Bone marrow (tissue), 2 donors: Measurements from ENCODE around the gene LMO3.

ENCODE experiments used
- DNase-seq, 2 donors: peaks; one replicate each; lab custom pipeline; 2025; lab: John Stamatoyannopoulos, UW

Gene LMO3

DNA sequence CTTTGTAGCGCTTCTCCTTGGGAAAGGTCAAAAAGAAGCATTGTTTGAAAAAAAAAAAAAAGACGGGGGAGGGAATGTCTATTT, at the start of gene LMO3:
TSS of gene LMO3 (minus strand) at position 46 of the 84 bp plus-strand sequence. CDS start 5,302 bp downstream, outside the sequence.
- no peak for DNase-seq

GRCh38 chr12:16636435-16637055, 30.6 kb upstream of the LMO3 start:
- DNase-seq = no peak

DNA sequence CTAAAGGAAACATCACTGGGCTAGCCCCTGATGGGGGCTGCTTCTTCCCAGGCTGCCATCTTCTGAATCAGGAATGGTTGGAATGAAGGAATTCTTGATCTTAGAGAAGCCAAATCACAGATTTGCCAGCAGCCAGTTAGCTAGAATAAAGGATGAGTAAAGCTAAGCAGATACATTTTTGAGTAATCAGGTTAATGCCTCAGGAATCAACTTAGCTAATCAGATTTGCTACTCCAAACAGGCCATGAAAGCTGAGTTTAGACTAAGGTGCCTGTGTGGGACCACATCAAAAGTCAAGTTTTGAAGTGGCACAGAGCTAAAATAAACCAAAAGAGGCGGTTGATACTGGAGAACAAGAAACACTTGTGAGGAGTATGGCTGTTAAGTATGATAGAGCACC, 28.8 kb upstream of the LMO3 start:
- DNase-seq = no peak

GRCh38 chr12:16626991-16627390, 21.0 kb upstream of the LMO3 start:
- DNase-seq = no peak

- DNase-seq = no peak
Measured at GRCh38 chr12:16622338-16622737, 16.4 kb upstream of the LMO3 start.

GRCh38 chr12:16619537-16619936, 13.6 kb upstream of the LMO3 start:
- no peak for DNase-seq

DNA sequence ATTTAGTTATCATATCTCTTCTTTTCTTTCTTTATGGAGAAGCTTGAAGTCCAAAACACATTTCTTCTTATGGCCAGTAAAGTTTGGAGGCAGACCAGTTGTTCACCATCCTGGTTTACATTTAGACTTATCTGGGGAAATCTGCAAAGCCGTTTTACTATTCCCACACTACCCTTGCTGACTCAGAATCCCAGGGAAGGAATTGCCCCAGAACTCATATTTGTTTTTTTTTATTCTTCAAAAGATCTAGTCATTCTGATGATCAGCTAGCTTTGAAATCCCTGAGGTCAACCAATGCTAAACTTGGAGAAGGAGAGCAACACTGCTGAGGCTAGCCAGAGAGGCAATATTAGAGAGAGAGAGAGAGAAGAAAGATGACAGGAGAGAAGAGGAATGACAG, 12.3 kb upstream of the LMO3 start:
- DNase-seq = no peak

- DNase-seq = no peak
Measured at GRCh38 chr12:16613199-16613598, 7.2 kb upstream of the LMO3 start.

DNA sequence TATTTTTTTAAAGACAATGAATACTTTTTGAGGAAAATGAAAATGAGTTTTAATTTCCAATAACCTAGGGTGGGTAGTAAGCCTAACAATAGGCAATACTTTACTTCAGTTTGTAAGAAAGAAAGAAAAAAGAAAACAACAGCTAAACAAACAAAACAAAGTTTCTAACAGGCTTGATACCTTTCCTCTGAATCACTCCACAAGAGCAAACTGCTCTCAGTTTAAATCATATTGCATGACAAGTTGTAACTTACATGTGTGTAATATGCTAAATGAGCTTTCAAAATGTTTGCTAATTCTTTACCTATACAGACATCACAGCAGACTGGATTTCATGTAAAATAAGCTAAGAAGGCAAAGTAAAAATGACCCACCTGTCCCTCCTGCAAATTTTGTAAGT, 6.7 kb upstream of the LMO3 start:
- no peak for DNase-seq

GRCh38 chr12:16611146-16611545, 5.2 kb upstream of the LMO3 start:
- DNase-seq = no peak

DNA sequence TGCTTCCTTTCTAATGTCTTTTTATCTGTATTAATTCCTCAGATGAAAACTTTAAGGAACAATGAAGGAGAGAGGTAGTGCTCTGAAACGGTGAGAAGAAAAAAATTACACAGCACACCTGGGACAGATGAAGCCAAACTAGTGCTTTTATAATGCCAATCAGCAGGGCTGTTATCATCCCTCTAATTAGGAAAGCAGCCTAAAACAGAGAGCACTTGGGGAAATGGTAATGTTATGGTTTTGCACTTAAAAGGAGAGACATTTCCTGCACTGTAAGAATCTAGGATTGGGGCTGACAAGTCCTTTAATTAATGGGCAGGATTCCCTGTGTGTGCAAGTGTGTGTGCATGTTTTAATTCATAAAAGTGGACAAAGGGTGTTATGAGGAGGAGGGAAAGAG, 4.8 kb upstream of the LMO3 start:
- DNase-seq = no peak

GRCh38 chr12:16610001-16610585, 4.1 kb upstream of the LMO3 start:
- no peak for DNase-seq

- no peak for DNase-seq
Measured at GRCh38 chr12:16608946-16609539, 3.1 kb upstream of the LMO3 start.

- DNase-seq = no peak
Measured at GRCh38 chr12:16607906-16608775, 2.2 kb upstream of the LMO3 start.

GRCh38 chr12:16606991-16607390, 1.0 kb upstream of the LMO3 start:
- no peak for DNase-seq

GRCh38 chr12:16606201-16606849, 363 bp upstream of the LMO3 start:
- no peak for DNase-seq

- DNase-seq = no peak
Measured at GRCh38 chr12:16605642-16606116, 283 bp downstream of the LMO3 start.

GRCh38 chr12:16604596-16605252, 1.2 kb downstream of the LMO3 start:
- no peak for DNase-seq

DNA sequence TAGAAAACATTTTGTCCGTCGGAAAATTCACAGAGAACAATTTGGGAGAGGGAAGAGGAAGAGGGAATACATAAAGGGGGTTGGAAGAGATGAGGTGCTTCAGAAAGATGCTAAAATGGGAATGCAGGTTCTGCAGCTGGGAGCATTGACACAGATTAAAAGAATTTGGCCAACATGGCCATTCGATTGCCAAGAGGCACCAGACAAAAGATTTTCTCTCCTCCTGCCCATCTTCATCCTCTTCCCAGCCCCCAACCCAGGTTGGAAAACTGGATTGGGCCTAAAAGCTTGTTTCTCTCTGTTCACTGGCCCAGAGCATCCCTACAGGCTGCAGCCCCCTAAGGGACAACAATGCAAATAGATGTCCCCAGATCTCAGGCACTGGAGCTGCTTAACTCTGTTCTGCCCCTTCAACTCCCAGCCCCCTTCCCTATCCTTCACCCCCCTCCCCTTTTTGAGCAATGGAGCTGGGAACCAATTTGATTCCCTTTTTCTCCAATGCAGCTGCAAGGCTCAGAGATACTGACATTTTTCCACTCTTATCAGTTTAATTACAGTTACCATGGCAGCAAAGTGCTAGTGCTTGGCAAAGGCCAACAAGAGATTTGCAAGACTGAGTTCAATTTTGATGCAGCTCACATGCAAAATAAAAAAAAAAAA, 1.9 kb downstream of the LMO3 start:
- DNase-seq = no peak

DNA sequence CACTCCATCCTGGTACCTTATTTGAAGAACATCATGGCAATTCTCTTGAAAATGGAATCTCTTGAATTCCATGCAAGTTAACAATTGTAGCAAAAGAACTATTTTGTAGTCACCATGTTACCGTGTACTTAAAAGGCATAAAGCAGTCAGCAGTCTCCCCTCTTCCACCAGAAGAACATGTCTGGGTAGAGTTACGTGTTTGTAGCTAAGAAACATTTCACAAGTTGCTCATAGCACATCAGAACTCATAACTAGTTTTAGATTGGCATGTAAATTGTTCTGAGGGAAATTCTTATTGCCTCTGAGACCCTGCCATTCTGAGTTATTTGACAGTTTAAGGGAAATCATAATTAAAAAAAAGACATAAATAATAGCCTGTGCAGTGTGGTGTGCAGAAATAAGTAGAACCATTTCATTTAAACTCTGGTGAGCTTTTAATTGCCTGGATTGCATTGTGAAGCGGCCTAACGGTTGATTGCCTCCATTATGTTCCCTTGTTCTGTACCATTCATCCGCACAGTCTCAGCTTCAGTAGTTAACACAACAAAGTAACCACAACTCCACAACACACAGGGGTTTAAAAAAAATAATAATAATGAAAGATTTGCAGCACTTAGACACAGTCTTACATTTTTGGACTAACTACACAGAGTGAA, 2.6 kb downstream of the LMO3 start:
- DNase-seq = no peak

DNA sequence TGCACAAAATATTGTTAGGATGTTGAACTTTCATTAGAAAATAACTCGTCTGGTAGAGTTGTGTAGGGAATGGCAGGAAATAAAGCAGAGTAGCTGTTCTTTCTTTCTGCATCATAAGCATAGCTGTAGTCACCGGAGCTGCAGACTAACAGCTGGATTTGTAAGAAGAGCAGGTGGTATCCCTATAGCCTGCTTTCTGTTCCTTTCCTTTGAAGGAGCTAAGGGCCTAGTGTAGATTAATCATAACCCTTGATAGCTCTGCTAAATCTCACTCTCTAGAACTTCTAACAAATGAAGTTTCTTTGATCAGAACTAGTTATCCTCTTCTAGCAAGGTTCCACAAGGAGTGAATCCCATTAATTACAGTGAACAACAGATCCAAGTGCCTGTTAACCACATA, 3.5 kb downstream of the LMO3 start:
- DNase-seq = no peak
